HAP-1 (cell line): ENCODE measurements around the gene ZAR1L.
A peak's percentile ranks its signal among the peaks of the same experiment; 100 is the strongest.

Source experiments
- DNase-seq, 2 experiments: peaks; one replicate each; pipeline ENCODE4 v3.0.0-alpha.2; 2016 to 2020; ENCODE audit warnings: low spot score in 2 of 2
- H3K27me3 ChIP-seq: fragments of 250-450 bp; sonication (Bioruptor Pico); 2 replicates; pipeline ENCODE4 v1.5.1; 2020; ENCODE audit warnings: low read depth, mild to moderate bottlenecking, moderate library complexity
- H3K36me3 ChIP-seq: fragments of 250-450 bp; sonication (Bioruptor Pico); replicated peaks from 2 replicates; pipeline ENCODE4 v1.5.1; 2020; ENCODE audit warnings: mild to moderate bottlenecking
- H3K4me1 ChIP-seq: fragments of 250-450 bp; sonication (Bioruptor Pico); 2 replicates; pipeline ENCODE4 v1.5.1; 2020; ENCODE audit warnings: mild to moderate bottlenecking
- H3K4me3 ChIP-seq: fragments of 250-450 bp; sonication (Bioruptor Pico); 2 replicates; pipeline ENCODE4 v1.5.1; 2020; ENCODE audit warnings: mild to moderate bottlenecking, moderate library complexity
- H3K9me3 ChIP-seq: fragments of 250-450 bp; sonication (Bioruptor Pico); 2 replicates; pipeline ENCODE4 v1.5.1; 2020; ENCODE audit warnings: mild to moderate bottlenecking, moderate library complexity
- in situ Hi-C: fragments of 300-500 bp; cut with MboI; formaldehyde crosslinking; loops from 3 replicates; pipeline ENCODE4 v1.14.3; 2020; ENCODE audit warnings: low sequenced_read_pairs, inconsistent platforms, mixed read lengths

The ZAR1L gene

GRCh38 chr13:32316028-32316339, 821 bp upstream of the ZAR1L start:
- in situ Hi-C loops: loop anchor here (10.0 kb wide), 1 partner anchor 411 kb away; no protein-coding TSS in a partner anchor
- peak overlapping the region; percentile 67 for H3K4me3 ChIP-seq

DNA sequence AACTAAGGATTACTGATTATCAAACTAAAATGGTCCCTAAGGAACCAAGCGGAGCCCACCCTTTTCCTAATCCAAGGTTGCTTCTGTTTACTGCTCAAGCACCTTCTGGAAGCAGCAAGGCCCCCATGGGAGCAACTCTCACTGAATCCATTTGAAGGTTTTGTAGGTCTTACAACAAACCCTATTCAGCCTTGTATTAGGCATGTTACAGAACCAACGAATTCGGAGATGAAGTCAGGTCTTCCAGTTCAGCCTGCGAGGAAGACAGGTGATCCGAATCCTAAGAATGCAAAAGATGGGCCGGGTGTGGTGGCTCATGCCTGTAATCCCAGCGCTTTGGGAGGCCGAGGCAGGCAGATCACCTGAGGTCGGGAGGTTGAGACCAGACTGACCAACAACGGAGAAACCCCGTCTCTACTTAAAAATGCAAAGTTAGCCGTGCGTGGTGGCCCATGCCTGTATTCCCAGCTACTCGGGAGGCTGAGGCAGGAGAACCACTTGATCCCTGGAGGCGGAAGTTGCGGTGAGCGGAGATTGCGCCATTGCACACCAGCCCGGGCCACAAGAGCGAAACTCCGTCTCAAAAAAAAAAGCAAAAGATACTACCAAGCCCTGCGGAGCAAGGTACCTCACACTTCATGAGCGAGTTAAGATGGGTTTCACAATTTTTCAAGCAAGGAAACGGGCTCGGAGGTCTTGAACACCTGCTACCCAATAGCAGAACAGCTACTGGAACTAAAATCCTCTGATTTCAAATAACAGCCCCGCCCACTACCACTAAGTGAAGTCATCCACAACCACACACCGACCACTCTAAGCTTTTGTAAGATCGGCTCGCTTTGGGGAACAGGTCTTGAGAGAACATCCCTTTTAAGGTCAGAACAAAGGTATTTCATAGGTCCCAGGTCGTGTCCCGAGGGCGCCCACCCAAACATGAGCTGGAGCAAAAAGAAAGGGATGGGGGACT, 609 bp downstream of the ZAR1L start:
- Histone ChIP-seq H3K27me3 (no peaks in the 10 kb centered on the region), H3K4me1 (peaks cover 26% of the 10 kb centered on the region), H3K4me3 (peak overlapping the region; percentile 67), H3K36me3 (peaks cover 13% of the 10 kb centered on the region; the same call in 1 of the 2 replicates), H3K9me3 (no peaks in the 10 kb centered on the region)
- in situ Hi-C loops: loop anchor here (5.0 to 10.0 kb wide), 2 partner anchors 292 to 410 kb away; no protein-coding TSS in a partner anchor
- DNase-seq: peak; percentile 67 to 71

More at GRCh38 chr13:32316028-32316339, 821 bp upstream of the ZAR1L start:
- H3K4me1 ChIP-seq: peaks cover 22% of the 10 kb centered on the region
- no peak for DNase-seq
- H3K36me3 ChIP-seq: peaks cover 21% of the 10 kb centered on the region
- H3K27me3 ChIP-seq: no peaks in the 10 kb centered on the region
- no peaks in the 10 kb centered on the region for H3K9me3 ChIP-seq

DNA sequence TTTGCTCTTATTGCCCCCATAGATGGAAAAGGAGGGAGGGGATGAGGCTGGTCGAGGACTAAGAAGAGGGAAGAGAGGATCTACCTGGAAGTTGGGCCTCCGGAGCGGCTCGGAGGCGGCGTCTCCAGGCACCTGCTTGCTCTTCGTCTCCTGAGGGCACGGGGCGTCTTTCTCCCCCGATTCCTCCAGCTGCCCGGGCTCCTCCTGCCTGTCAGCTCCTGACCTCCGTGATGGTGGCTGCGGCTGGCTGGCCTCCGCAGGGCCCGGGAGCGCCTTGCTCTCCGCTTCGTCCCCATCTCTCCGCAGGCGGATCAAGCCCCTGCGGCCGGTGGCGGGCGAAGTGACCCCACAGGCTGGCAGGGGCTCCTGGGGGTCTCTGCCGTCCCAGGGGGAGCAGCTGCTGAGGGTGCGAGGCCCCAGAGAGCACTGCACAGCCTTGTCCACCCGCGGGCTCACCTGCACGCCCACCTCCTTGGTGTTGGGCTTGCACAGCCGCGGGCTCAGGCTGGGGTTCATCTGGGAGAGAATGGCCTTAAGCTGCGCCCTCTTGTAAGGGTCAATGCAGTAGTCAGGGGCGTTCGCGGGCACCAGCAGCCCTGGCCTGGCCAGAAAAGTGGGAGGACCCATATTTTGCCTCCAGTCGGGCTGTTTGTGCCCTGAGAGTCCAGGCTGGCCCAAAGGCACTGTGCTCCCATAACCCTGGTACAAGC, 3.8 kb downstream of the ZAR1L start:
- H3K4me3 ChIP-seq: no peak overlapping the region
- 0 out of 2 replicates have a peak, but pooled peaks cover 2% of the 10 kb centered on the region for H3K36me3 ChIP-seq
- no peaks in the 10 kb centered on the region for H3K9me3 ChIP-seq
- no peaks in the 10 kb centered on the region for H3K27me3 ChIP-seq
- in situ Hi-C loops: loop anchor here (5.0 to 10.0 kb wide), 2 partner anchors 289 to 407 kb away; no protein-coding TSS in a partner anchor
- DNase-seq: no peak
- H3K4me1 ChIP-seq: peaks cover 16% of the 10 kb centered on the region

GRCh38 chr13:32310134-32310706, 4.9 kb downstream of the ZAR1L start:
- peak; percentile 32 to 72 for DNase-seq
- Histone ChIP-seq H3K9me3 (no peaks in the 10 kb centered on the region), H3K4me1 (peaks cover 13% of the 10 kb centered on the region), H3K27me3 (no peaks in the 10 kb centered on the region), H3K36me3 (0 out of 2 replicates have a peak, but pooled peaks cover 2% of the 10 kb centered on the region), H3K4me3 (no peak overlapping the region)
- in situ Hi-C loops: loop anchor here (5.0 to 10.0 kb wide), 2 partner anchors 288 to 405 kb away; no protein-coding TSS in a partner anchor

DNA sequence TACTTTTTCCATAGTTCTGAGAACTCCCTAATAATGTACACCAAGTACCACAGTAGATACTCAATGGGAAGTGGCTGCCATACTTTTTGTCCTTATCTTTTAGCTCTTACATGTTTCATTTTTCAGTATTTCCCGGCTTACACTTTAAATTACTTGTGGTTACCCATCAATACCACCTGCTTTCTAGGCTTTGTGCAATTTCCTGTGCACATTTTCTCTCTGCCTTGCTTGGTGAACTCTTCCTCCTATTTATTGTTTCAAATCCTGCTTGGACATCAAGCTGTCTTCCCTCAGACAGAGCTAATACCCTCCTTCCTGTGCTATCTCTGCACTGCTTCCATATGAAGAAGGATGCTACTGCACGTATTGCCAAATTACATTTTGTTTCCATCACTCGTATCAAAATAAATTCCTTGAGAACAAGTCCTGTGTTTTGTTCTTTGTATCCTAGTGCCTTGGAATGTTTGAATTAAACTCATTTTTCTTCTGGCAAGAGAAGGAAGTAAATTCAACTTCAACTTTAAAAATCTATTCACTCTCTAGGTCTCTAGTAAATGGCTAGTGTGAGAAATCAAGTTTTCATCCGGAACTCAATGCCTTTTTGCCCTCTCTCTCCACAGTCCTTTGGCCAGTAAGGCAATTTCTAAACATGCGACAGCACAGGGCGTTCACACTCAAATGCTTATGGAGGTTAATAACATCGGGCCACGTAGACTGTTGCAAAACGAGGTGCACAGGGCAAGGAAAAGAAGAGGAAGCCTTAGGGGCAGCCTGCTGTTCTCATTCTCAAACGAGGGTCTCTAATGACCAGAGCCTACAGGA, 5.6 kb downstream of the ZAR1L start:
- H3K4me1 ChIP-seq: peaks cover 7% of the 10 kb centered on the region
- in situ Hi-C loops: loop anchor here (5.0 to 10.0 kb wide), 2 partner anchors 287 to 405 kb away; no protein-coding TSS in a partner anchor
- H3K27me3 ChIP-seq: no peaks in the 10 kb centered on the region
- H3K36me3 ChIP-seq: 0 out of 2 replicates have a peak, but pooled peaks cover 2% of the 10 kb centered on the region
- H3K4me3 ChIP-seq: no peak overlapping the region
- no peaks in the 10 kb centered on the region for H3K9me3 ChIP-seq
- no peak for DNase-seq

DNA sequence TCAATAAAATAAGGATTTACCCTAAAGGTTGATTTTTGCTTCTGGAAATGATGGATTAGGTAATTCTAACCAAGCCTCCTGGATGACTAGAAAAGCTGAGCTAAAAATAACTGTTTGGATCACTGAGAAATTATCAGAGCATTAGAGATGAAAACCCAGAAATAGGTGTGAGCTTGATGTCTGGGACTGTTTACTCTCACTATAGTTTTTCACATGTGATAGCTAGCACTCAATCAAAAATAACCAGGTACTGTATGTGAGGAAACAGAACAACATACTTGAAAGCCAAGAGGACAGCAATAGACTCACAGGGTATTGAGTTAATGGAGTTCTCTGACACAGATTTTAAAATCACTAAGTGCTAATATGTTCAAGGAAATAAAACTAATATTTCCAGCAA, 9.5 kb downstream of the ZAR1L start:
- H3K4me1 ChIP-seq: peaks cover 4% of the 10 kb centered on the region; the same call in 1 of the 2 replicates
- in situ Hi-C loops: no loop called here
- no peaks in the 10 kb centered on the region for H3K9me3 ChIP-seq
- no peak overlapping the region for H3K4me3 ChIP-seq
- H3K27me3 ChIP-seq: 0 out of 2 replicates have a peak, but pooled peaks cover 8% of the 10 kb centered on the region
- no peaks in the 10 kb centered on the region for H3K36me3 ChIP-seq
- no peak for DNase-seq

DNA sequence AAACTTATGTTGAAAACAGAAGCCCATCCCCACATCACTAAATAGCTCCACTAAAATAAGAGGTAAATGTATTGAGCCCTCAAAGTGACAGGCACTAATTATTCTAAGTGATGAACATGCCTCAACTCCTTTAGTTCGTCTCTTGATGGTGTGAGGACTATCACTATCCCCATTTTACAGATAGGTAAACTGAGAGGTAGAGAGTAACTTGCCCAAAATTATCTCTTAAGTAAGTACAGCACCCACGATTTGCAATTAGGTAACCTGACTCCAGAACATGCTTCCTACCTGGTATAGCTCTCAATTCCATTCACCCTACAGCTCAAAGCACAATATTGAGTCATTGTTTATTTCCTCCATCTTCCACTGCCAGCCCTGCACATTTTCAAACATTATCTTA, 12.7 kb downstream of the ZAR1L start:
- H3K9me3 ChIP-seq: no peaks in the 10 kb centered on the region
- no peaks in the 10 kb centered on the region for H3K36me3 ChIP-seq
- in situ Hi-C loops: no loop called here
- H3K4me1 ChIP-seq: no peaks in the 10 kb centered on the region
- peaks cover 32% of the 10 kb centered on the region for H3K27me3 ChIP-seq
- no peak for DNase-seq
- H3K4me3 ChIP-seq: no peak overlapping the region

DNA sequence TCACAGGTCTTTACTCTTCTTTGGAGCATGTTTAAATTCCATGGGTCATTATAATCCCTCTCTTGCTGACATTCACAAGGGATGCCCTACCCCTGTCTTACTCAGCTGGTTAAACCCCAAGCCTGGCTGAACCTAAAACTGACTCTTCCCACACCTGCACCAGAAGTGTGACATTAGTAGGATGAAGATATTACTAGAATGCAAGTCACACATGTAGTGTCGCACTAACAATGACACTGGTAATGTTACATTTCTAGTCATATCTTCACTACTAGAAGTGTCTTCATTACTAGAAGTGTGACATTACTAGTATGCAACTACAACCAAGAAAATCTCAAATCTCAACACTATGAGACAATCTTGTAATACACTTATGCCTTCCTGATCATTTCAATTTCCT, 14.2 kb downstream of the ZAR1L start:
- H3K36me3 ChIP-seq: no peaks in the 10 kb centered on the region
- in situ Hi-C loops: no loop called here
- H3K4me1 ChIP-seq: no peaks in the 10 kb centered on the region
- H3K27me3 ChIP-seq: peaks cover 32% of the 10 kb centered on the region
- H3K9me3 ChIP-seq: no peaks in the 10 kb centered on the region
- no peak overlapping the region for H3K4me3 ChIP-seq
- no peak for DNase-seq

DNA sequence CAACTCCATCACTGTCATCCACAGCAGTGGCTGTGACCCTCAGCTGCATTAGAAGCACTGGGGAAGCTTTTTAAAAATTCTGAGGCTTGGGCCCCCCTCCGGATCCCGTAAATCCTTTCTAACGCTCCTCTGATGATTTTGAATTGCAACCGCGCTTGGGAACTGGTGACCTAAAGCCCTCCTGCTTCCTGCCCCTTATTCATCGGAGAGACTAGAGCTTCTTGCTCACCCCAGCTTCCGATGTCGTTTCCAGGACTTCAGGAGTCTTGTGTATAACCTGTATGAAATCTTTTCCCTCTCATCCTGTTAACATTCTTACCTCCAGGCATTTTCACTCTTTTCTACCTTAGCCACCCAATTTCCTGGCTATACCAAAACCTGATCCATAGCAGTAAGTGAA, 14.8 kb downstream of the ZAR1L start:
- in situ Hi-C loops: no loop called here
- H3K9me3 ChIP-seq: no peaks in the 10 kb centered on the region
- no peaks in the 10 kb centered on the region for H3K4me1 ChIP-seq
- H3K36me3 ChIP-seq: no peaks in the 10 kb centered on the region
- H3K27me3 ChIP-seq: peaks cover 32% of the 10 kb centered on the region
- DNase-seq: no peak
- no peak overlapping the region for H3K4me3 ChIP-seq

GRCh38 chr13:32299893-32300292, 15.3 kb downstream of the ZAR1L start:
- DNase-seq: no peak
- Histone ChIP-seq H3K4me3 (no peak overlapping the region), H3K4me1 (no peaks in the 10 kb centered on the region), H3K36me3 (no peaks in the 10 kb centered on the region), H3K27me3 (peaks cover 32% of the 10 kb centered on the region), H3K9me3 (no peaks in the 10 kb centered on the region)
- in situ Hi-C loops: no loop called here

GRCh38 chr13:32298695-32299094, 16.5 kb downstream of the ZAR1L start:
- Histone ChIP-seq H3K4me3 (no peak overlapping the region), H3K36me3 (no peaks in the 10 kb centered on the region), H3K4me1 (no peaks in the 10 kb centered on the region), H3K9me3 (no peaks in the 10 kb centered on the region), H3K27me3 (peaks cover 32% of the 10 kb centered on the region)
- DNase-seq: no peak
- in situ Hi-C loops: no loop called here

DNA sequence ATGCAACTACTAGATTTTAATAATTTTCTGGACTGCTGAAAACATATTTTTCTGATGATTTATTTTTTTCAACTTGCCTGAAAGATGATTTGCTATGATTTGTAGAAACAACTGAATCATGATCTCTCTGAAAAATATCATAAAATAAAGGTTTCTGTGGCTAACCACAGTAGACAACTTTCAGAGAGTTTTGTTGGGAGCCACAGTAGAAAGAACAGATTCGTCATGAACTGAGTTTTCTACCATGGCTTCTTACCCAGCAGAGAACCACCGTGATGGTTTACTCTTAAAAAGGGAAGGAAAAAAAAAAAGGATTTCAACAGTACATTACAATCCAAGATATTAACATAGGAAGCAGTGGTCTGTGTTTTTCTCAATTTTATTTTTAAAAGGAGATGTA, 18.0 kb downstream of the ZAR1L start:
- no peaks in the 10 kb centered on the region for H3K4me1 ChIP-seq
- DNase-seq: no peak
- no peak overlapping the region for H3K4me3 ChIP-seq
- H3K27me3 ChIP-seq: peaks cover 30% of the 10 kb centered on the region
- H3K36me3 ChIP-seq: no peaks in the 10 kb centered on the region
- H3K9me3 ChIP-seq: no peaks in the 10 kb centered on the region
- in situ Hi-C loops: no loop called here

DNA sequence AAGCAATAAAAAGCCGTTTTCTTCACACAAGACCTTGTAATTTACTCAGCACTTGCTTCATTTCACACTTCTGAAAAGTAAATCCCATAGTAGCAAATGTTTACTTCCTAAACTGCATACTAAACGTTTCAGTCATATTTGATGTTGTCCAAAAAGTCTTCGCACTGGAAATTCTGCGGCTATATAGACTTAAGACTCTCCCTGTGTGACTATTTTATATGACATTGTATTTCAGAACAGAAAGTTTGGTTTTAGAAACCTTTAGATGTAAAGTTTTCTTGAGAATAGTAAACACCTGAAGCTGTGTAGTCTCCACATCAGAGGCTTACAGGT, 29.6 kb downstream of the ZAR1L start:
- no peaks in the 10 kb centered on the region for H3K36me3 ChIP-seq
- in situ Hi-C loops: no loop called here
- no peak overlapping the region for H3K4me3 ChIP-seq
- H3K9me3 ChIP-seq: no peaks in the 10 kb centered on the region
- no peaks in the 10 kb centered on the region for H3K27me3 ChIP-seq
- DNase-seq: no peak
- peaks cover 14% of the 10 kb centered on the region for H3K4me1 ChIP-seq
